ENCODE data around the gene ZBTB7C. TPM values are rescaled to one million over a fixed set of nuclear protein-coding genes. Genes with fewer than 3 reads are reported as not detected.
A peak's percentile ranks its signal among the peaks of the same experiment; 100 is the strongest.

The ZBTB7C gene
- total and polyA plus RNA-seq, 4 experiments from 2014 or later, result 0.23 TPM; not detected in 3

DNA sequence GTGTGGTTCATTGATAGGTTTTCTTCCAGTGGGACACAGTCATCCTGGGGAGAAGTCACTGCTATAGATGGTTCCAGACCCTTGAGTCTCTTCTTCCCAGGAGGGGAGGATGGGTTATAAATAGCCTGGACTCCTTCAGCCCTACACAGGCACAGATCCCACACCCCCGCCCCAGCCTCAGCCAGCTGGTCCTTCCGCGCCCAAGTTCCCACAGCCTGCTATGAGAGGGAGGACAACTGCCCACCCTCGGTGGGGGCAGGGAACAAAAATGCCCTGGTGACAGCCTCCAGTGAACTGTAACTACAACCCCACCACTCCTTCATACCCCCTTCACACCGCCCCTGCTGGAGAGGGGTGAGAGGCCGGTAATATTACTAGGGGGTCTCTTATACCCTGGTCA lies 3.2 kb downstream of the ZBTB7C start:
- Mint-ChIP-seq H3K4me1 (peaks cover 6 to 15% (median 11%) of the 10 kb centered on the region in 4 donors), H3K9me3 (peaks cover 0 to 2% (median 0%) of the 10 kb centered on the region in 8 donors), H3K27ac (no peak overlapping the region), H3K36me3 (no peaks in the 10 kb centered on the region), H3K4me3 (no peak overlapping the region), H3K27me3 (peaks cover 35 to 49% of the 10 kb centered on the region in 2 donors)
- peaks cover 28% of the 10 kb centered on the region for H3K27me3 ChIP-seq (ENCODE audit: insufficient read depth, low read length)
- intact Hi-C loops (cut with micrococcal nuclease), result no loop called here
- no peak for DNase-seq
- no peaks in the 10 kb centered on the region for H3K36me3 ChIP-seq (ENCODE audit: insufficient read depth, low read length)
- H3K4me3 ChIP-seq (ENCODE audit: low read length in 2 of 2), result no peak overlapping the region
- no peaks in the 10 kb centered on the region for H3K9me3 ChIP-seq (ENCODE audit: control insufficient read depth in 1 of 2, low read length in 2 of 2)
- CTCF ChIA-PET (ENCODE audit: partially characterized antibody), result no interaction called here
- peaks cover 14% of the 10 kb centered on the region for H3K4me1 ChIP-seq (ENCODE audit: insufficient read depth, low read length)
- no peak overlapping the region for H3K27ac ChIP-seq (ENCODE audit: low read depth, low read length)
- POLR2A ChIA-PET (ENCODE audit: partially characterized antibody), result no interaction called here

- peaks cover 22% of the 10 kb centered on the region for H3K27me3 ChIP-seq (ENCODE audit: insufficient read depth, low read length)
- H3K27ac ChIP-seq (ENCODE audit: low read depth, low read length), result no peak overlapping the region
- Mint-ChIP-seq H3K27ac (no peak overlapping the region), H3K4me1 (peaks cover 4 to 14% (median 10%) of the 10 kb centered on the region in 4 donors), H3K4me3 (no peak overlapping the region), H3K36me3 (no peaks in the 10 kb centered on the region), H3K9me3 (peaks cover 0 to 2% (median 0%) of the 10 kb centered on the region in 8 donors), H3K27me3 (peaks cover 30 to 47% of the 10 kb centered on the region in 2 donors)
- intact Hi-C loops (cut with micrococcal nuclease), result no loop called here
- H3K4me3 ChIP-seq (ENCODE audit: low read length in 2 of 2), result no peak overlapping the region
- POLR2A ChIA-PET (ENCODE audit: partially characterized antibody), result no interaction called here
- CTCF ChIA-PET (ENCODE audit: partially characterized antibody), result no interaction called here
- no peaks in the 10 kb centered on the region for H3K9me3 ChIP-seq (ENCODE audit: control insufficient read depth in 1 of 2, low read length in 2 of 2)
- no peaks in the 10 kb centered on the region for H3K36me3 ChIP-seq (ENCODE audit: insufficient read depth, low read length)
- H3K4me1 ChIP-seq (ENCODE audit: insufficient read depth, low read length), result peaks cover 9% of the 10 kb centered on the region
- DNase-seq, result no peak
Measured at GRCh38 chr18:48404716-48405507, 4.3 kb downstream of the ZBTB7C start.

DNA sequence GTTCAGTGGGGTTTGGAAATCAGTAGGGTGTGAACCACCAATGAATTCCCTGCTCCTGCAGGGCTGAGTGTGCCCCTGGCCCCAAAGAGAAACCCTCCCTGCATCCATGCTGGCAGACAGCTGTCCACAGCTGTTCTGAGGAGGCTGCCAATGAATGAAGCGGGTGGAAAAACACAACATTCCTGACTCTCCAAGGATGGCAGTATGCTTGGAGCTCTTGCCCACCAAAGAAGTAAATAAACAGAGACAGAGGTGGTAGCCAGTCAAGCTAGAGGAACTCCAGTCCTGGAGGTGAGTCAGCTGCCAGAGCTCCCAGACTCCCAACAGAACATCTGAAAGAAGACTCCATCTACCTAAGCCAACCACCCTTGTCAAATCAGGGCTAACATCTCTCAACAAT lies 6.2 kb downstream of the ZBTB7C start:
- Histone ChIP-seq H3K27ac (ENCODE audit: low read depth, low read length) (no peak overlapping the region), H3K9me3 (ENCODE audit: control insufficient read depth in 1 of 2, low read length in 2 of 2) (no peaks in the 10 kb centered on the region), H3K4me1 (ENCODE audit: insufficient read depth, low read length) (peaks cover 11% of the 10 kb centered on the region), H3K4me3 (ENCODE audit: low read length in 2 of 2) (no peak overlapping the region), H3K27me3 (ENCODE audit: insufficient read depth, low read length) (peaks cover 17% of the 10 kb centered on the region), H3K36me3 (ENCODE audit: insufficient read depth, low read length) (no peaks in the 10 kb centered on the region)
- no peak overlapping the region for H3K27ac Mint-ChIP-seq
- H3K27me3 Mint-ChIP-seq, result peaks cover 39 to 43% of the 10 kb centered on the region in 2 donors
- ChIA-PET POLR2A (ENCODE audit: partially characterized antibody) (no interaction called here), CTCF (ENCODE audit: partially characterized antibody) (no interaction called here)
- intact Hi-C loops (cut with micrococcal nuclease), result no loop called here
- H3K36me3 Mint-ChIP-seq, result no peaks in the 10 kb centered on the region
- DNase-seq, result no peak
- peaks cover 2 to 16% (median 12%) of the 10 kb centered on the region in 4 donors for H3K4me1 Mint-ChIP-seq
- no peaks in the 10 kb centered on the region for H3K9me3 Mint-ChIP-seq
- no peak overlapping the region for H3K4me3 Mint-ChIP-seq

GRCh38 chr18:48399303-48400075 lies 9.7 kb downstream of the ZBTB7C start:
- Mint-ChIP-seq H3K27ac (no peak overlapping the region), H3K4me1 (peaks cover 2 to 15% (median 10%) of the 10 kb centered on the region in 4 donors), H3K4me3 (peak overlapping the region in 4 of 8 donors; percentile 5 to 57 (median 24)), H3K36me3 (no peaks in the 10 kb centered on the region), H3K27me3 (peaks cover 25 to 34% of the 10 kb centered on the region in 2 donors), H3K9me3 (peaks cover 0 to 2% (median 0%) of the 10 kb centered on the region in 8 donors)
- peaks cover 10% of the 10 kb centered on the region for H3K4me1 ChIP-seq (ENCODE audit: insufficient read depth, low read length)
- ChIA-PET CTCF (ENCODE audit: partially characterized antibody) (no interaction called here), POLR2A (ENCODE audit: partially characterized antibody) (interaction anchor here (0.7 kb wide), 1 partner anchor 13 kb away, joined by 3 read pairs; no protein-coding TSS in a partner anchor)
- no peaks in the 10 kb centered on the region for H3K9me3 ChIP-seq (ENCODE audit: control insufficient read depth in 1 of 2, low read length in 2 of 2)
- no peaks in the 10 kb centered on the region for H3K36me3 ChIP-seq (ENCODE audit: insufficient read depth, low read length)
- intact Hi-C loops (cut with micrococcal nuclease), result no loop called here
- DNase-seq, result no peak
- no peaks in the 10 kb centered on the region for H3K27me3 ChIP-seq (ENCODE audit: insufficient read depth, low read length)
- no peak overlapping the region for H3K4me3 ChIP-seq (ENCODE audit: low read length in 2 of 2)
- no peak overlapping the region for H3K27ac ChIP-seq (ENCODE audit: low read depth, low read length)

- ChIA-PET POLR2A (ENCODE audit: partially characterized antibody) (interaction anchor here (0.6 kb wide), 1 partner anchor 350 kb away, joined by 3 read pairs; no protein-coding TSS in a partner anchor), CTCF (ENCODE audit: partially characterized antibody) (no interaction called here)
- Histone ChIP-seq H3K36me3 (ENCODE audit: insufficient read depth, low read length) (no peaks in the 10 kb centered on the region), H3K27ac (ENCODE audit: low read depth, low read length) (no peak overlapping the region), H3K4me1 (ENCODE audit: insufficient read depth, low read length) (peaks cover 10% of the 10 kb centered on the region), H3K4me3 (ENCODE audit: low read length in 2 of 2) (no peak overlapping the region), H3K9me3 (ENCODE audit: control insufficient read depth in 1 of 2, low read length in 2 of 2) (no peaks in the 10 kb centered on the region), H3K27me3 (ENCODE audit: insufficient read depth, low read length) (peaks cover 10% of the 10 kb centered on the region)
- Mint-ChIP-seq H3K27ac (no peak overlapping the region), H3K4me3 (no peak overlapping the region), H3K9me3 (peaks cover 0 to 2% (median 0%) of the 10 kb centered on the region in 8 donors), H3K4me1 (peaks cover 2 to 15% (median 10%) of the 10 kb centered on the region in 4 donors), H3K36me3 (no peaks in the 10 kb centered on the region), H3K27me3 (peaks cover 24 to 42% of the 10 kb centered on the region in 2 donors)
- intact Hi-C loops (cut with micrococcal nuclease), result no loop called here
- DNase-seq, result no peak
Measured at GRCh38 chr18:48398074-48398473, 11.1 kb downstream of the ZBTB7C start.

DNA sequence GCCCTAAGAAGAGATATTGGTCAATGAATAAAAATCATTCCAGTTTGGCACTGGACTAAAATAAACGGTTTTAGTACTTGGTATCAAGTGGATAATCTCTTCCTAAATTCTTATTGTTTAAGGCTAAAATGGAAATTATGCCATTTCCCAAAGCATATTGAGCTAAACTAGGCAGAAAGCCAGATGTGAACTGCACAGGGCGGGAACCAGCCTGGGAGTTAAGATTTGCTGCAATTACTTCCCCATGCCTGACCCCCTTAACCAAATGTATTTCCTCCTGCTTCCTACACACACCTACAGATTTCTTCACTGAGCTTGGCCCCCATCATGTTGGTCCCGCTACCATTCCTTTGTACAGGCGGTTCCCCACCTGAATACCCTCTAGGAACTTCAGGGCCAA lies 12.2 kb downstream of the ZBTB7C start:
- H3K36me3 ChIP-seq (ENCODE audit: insufficient read depth, low read length), result no peaks in the 10 kb centered on the region
- no peak overlapping the region for H3K4me3 ChIP-seq (ENCODE audit: low read length in 2 of 2)
- H3K9me3 Mint-ChIP-seq, result peaks cover 0 to 2% (median 0%) of the 10 kb centered on the region in 8 donors
- H3K27ac Mint-ChIP-seq, result no peak overlapping the region
- no peak overlapping the region for H3K27ac ChIP-seq (ENCODE audit: low read depth, low read length)
- peaks cover 10% of the 10 kb centered on the region for H3K4me1 ChIP-seq (ENCODE audit: insufficient read depth, low read length)
- H3K4me1 Mint-ChIP-seq, result peaks cover 2 to 15% (median 10%) of the 10 kb centered on the region in 4 donors
- CTCF ChIA-PET (ENCODE audit: partially characterized antibody), result no interaction called here
- H3K36me3 Mint-ChIP-seq, result no peaks in the 10 kb centered on the region
- H3K27me3 ChIP-seq (ENCODE audit: insufficient read depth, low read length), result peaks cover 14% of the 10 kb centered on the region
- POLR2A ChIA-PET (ENCODE audit: partially characterized antibody), result no interaction called here
- DNase-seq, result no peak
- peaks cover 27 to 37% of the 10 kb centered on the region in 2 donors for H3K27me3 Mint-ChIP-seq
- H3K9me3 ChIP-seq (ENCODE audit: control insufficient read depth in 1 of 2, low read length in 2 of 2), result no peaks in the 10 kb centered on the region
- intact Hi-C loops (cut with micrococcal nuclease), result no loop called here
- H3K4me3 Mint-ChIP-seq, result no peak overlapping the region

- POLR2A ChIA-PET (ENCODE audit: partially characterized antibody), result no interaction called here
- no peaks in the 10 kb centered on the region for H3K36me3 ChIP-seq (ENCODE audit: insufficient read depth, low read length)
- no peak overlapping the region for H3K27ac ChIP-seq (ENCODE audit: low read depth, low read length)
- peaks cover 23 to 39% of the 10 kb centered on the region in 2 donors for H3K27me3 Mint-ChIP-seq
- H3K27me3 ChIP-seq (ENCODE audit: insufficient read depth, low read length), result peaks cover 14% of the 10 kb centered on the region
- H3K4me3 Mint-ChIP-seq, result no peak overlapping the region
- H3K4me1 Mint-ChIP-seq, result peaks cover 2 to 15% (median 10%) of the 10 kb centered on the region in 4 donors
- H3K27ac Mint-ChIP-seq, result no peak overlapping the region
- H3K9me3 ChIP-seq (ENCODE audit: control insufficient read depth in 1 of 2, low read length in 2 of 2), result no peaks in the 10 kb centered on the region
- no peak for DNase-seq
- H3K4me1 ChIP-seq (ENCODE audit: insufficient read depth, low read length), result peaks cover 10% of the 10 kb centered on the region
- CTCF ChIA-PET (ENCODE audit: partially characterized antibody), result no interaction called here
- intact Hi-C loops (cut with micrococcal nuclease), result no loop called here
- H3K4me3 ChIP-seq (ENCODE audit: low read length in 2 of 2), result no peak overlapping the region
- H3K36me3 Mint-ChIP-seq, result no peaks in the 10 kb centered on the region
- peaks cover 0 to 2% (median 0%) of the 10 kb centered on the region in 8 donors for H3K9me3 Mint-ChIP-seq
Measured at GRCh38 chr18:48396561-48396960, 12.6 kb downstream of the ZBTB7C start.

Data from CD4-positive, alpha-beta memory T cell (primary cell).